Measurements from ENCODE around the gene LGR5.

Gene LGR5

GRCh38 chr12:71445071-71445470 is 5.5 kb downstream of the LGR5 start:
- no peak overlapping the region for H3K4me3 ChIP-seq (ENCODE audit: control insufficient read depth in 1 of 7, extremely low read depth in 1 of 7, insufficient read depth in 4 of 7, low read depth in 2 of 7, low read length in 6 of 7)
- H3K36me3 ChIP-seq (ENCODE audit: control insufficient read depth in 4 of 4, insufficient read depth in 4 of 4, low read length in 3 of 4), result no peaks in the 10 kb centered on the region
- H3K27me3 ChIP-seq (replicated peaks in 2 of 5; ENCODE audit: control insufficient read depth in 4 of 5, insufficient read depth in 5 of 5, low read length in 4 of 5), result peaks cover 0 to 13% (median 3%) of the 10 kb centered on the region in 5 experiments
- H3K27ac ChIP-seq (ENCODE audit: insufficient read depth in 1 of 2, low read depth in 1 of 2, low read length in 2 of 2, poor library complexity in 1 of 2, severe bottlenecking in 2 of 2), result no peak overlapping the region
- ChIA-PET POLR2A (no interaction called here), CTCF (no interaction called here)
- no CpG with 5 or more reads among the region's 1 CpG for WGBS (ENCODE audit: insufficient coverage)
- H3K9me3 ChIP-seq (ENCODE audit: control extremely low read depth in 1 of 5, control insufficient read depth in 4 of 5, insufficient read depth in 2 of 5, low read depth in 1 of 5, low read length in 4 of 5), result no peaks in the 10 kb centered on the region
- DNase-seq, result no peak
- H3K4me1 ChIP-seq (ENCODE audit: control extremely low read depth in 1 of 4, control insufficient read depth in 4 of 4, insufficient read depth in 4 of 4, low read length in 3 of 4), result peaks cover 10 to 35% (median 21%) of the 10 kb centered on the region in 4 experiments

- Histone ChIP-seq H3K4me1 (ENCODE audit: control extremely low read depth in 1 of 4, control insufficient read depth in 4 of 4, insufficient read depth in 4 of 4, low read length in 3 of 4) (peaks cover 4 to 21% (median 11%) of the 10 kb centered on the region in 4 experiments), H3K4me3 (ENCODE audit: control insufficient read depth in 1 of 7, extremely low read depth in 1 of 7, insufficient read depth in 4 of 7, low read depth in 2 of 7, low read length in 6 of 7) (peak overlapping the region in 1 of 7 experiments; percentile 10), H3K27ac (ENCODE audit: insufficient read depth in 1 of 2, low read depth in 1 of 2, low read length in 2 of 2, poor library complexity in 1 of 2, severe bottlenecking in 2 of 2) (no peak overlapping the region), H3K36me3 (ENCODE audit: control insufficient read depth in 4 of 4, insufficient read depth in 4 of 4, low read length in 3 of 4) (no peaks in the 10 kb centered on the region), H3K27me3 (replicated peaks in 2 of 5; ENCODE audit: control insufficient read depth in 4 of 5, insufficient read depth in 5 of 5, low read length in 4 of 5) (no peaks in the 10 kb centered on the region), H3K9me3 (ENCODE audit: control extremely low read depth in 1 of 5, control insufficient read depth in 4 of 5, insufficient read depth in 2 of 5, low read depth in 1 of 5, low read length in 4 of 5) (no peaks in the 10 kb centered on the region)
- ChIA-PET POLR2A (no interaction called here), CTCF (interaction anchor here (1.5 kb wide), 1 partner anchor 299 kb away, joined by 3 read pairs; no protein-coding TSS in a partner anchor)
- 82% methylated on average over 9 of the region's 9 CpGs for WGBS (ENCODE audit: insufficient coverage)
- DNase-seq, result no peak
These were observed 8.1 kb downstream of the LGR5 start for GRCh38 chr12:71447691-71448132.

DNA sequence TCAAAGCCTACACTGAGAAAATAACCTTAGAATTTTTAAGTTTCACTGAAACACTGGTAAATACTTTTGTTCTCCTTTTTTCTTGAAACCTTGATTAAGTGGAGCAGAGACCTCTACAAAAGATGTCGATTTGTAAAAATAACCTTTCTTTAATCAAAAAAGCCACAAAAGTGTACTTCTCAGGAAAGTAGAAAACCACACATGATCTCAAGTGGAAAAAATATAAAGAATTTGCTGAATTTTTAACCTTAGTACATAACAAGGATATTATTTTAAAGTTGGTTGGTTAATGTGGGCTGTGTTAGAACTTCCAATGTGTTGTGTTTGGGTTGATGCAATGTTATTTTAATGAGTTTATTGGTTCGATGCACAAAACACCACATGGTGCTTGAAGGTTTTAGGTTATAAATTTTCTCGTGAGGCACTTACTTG is 8.6 kb downstream of the LGR5 start:
- no peak for DNase-seq
- no peak overlapping the region for H3K27ac ChIP-seq (ENCODE audit: insufficient read depth in 1 of 2, low read depth in 1 of 2, low read length in 2 of 2, poor library complexity in 1 of 2, severe bottlenecking in 2 of 2)
- H3K4me1 ChIP-seq (ENCODE audit: control extremely low read depth in 1 of 4, control insufficient read depth in 4 of 4, insufficient read depth in 4 of 4, low read length in 3 of 4), result peaks cover 4 to 21% (median 11%) of the 10 kb centered on the region in 4 experiments
- no peaks in the 10 kb centered on the region for H3K27me3 ChIP-seq (replicated peaks in 2 of 5; ENCODE audit: control insufficient read depth in 4 of 5, insufficient read depth in 5 of 5, low read length in 4 of 5)
- H3K9me3 ChIP-seq (ENCODE audit: control extremely low read depth in 1 of 5, control insufficient read depth in 4 of 5, insufficient read depth in 2 of 5, low read depth in 1 of 5, low read length in 4 of 5), result no peaks in the 10 kb centered on the region
- H3K4me3 ChIP-seq (ENCODE audit: control insufficient read depth in 1 of 7, extremely low read depth in 1 of 7, insufficient read depth in 4 of 7, low read depth in 2 of 7, low read length in 6 of 7), result no peak overlapping the region
- ChIA-PET POLR2A (no interaction called here), CTCF (no interaction called here)
- H3K36me3 ChIP-seq (ENCODE audit: control insufficient read depth in 4 of 4, insufficient read depth in 4 of 4, low read length in 3 of 4), result no peaks in the 10 kb centered on the region
- no CpG with 5 or more reads among the region's 3 CpGs for WGBS (ENCODE audit: insufficient coverage)

DNA sequence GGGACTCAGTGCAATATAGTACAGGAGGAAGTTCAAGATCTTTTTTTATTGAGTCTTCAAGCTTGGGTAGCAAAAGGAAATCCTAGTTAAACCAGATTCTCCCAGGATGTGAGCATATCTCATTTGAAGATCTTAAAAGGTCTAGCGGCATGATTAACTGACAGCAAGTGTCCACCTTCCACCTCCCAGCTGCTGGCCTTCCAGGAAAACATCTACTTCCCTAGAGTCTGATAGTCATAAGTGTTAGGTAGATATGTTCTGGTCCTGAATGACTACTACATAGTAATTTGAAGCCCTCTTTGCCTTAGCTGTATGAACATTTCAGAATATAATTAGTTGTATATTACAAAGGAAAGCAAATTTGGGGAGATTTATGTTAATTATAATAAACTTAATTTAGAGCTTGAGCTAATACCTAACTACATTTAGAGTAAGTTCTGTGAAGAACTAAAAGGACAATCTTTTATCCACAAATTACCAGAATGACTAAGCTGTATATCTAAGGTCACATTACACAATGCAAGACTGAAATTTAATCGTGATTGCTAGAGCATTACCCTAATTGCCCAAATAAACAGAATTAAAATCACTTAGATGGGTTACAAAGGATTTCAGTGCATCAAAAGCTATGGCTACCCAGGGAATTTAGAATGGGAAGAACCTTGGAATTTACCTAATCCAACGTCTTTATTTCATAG is 9.9 kb downstream of the LGR5 start:
- no peak for DNase-seq
- Histone ChIP-seq H3K4me3 (ENCODE audit: control insufficient read depth in 1 of 7, extremely low read depth in 1 of 7, insufficient read depth in 4 of 7, low read depth in 2 of 7, low read length in 6 of 7) (no peak overlapping the region), H3K27ac (ENCODE audit: insufficient read depth in 1 of 2, low read depth in 1 of 2, low read length in 2 of 2, poor library complexity in 1 of 2, severe bottlenecking in 2 of 2) (no peak overlapping the region), H3K9me3 (ENCODE audit: control extremely low read depth in 1 of 5, control insufficient read depth in 4 of 5, insufficient read depth in 2 of 5, low read depth in 1 of 5, low read length in 4 of 5) (no peaks in the 10 kb centered on the region), H3K27me3 (replicated peaks in 2 of 5; ENCODE audit: control insufficient read depth in 4 of 5, insufficient read depth in 5 of 5, low read length in 4 of 5) (no peaks in the 10 kb centered on the region), H3K4me1 (ENCODE audit: control extremely low read depth in 1 of 4, control insufficient read depth in 4 of 4, insufficient read depth in 4 of 4, low read length in 3 of 4) (peaks cover 4 to 21% (median 11%) of the 10 kb centered on the region in 4 experiments), H3K36me3 (ENCODE audit: control insufficient read depth in 4 of 4, insufficient read depth in 4 of 4, low read length in 3 of 4) (no peaks in the 10 kb centered on the region)
- ChIA-PET CTCF (interaction anchor here (1.0 kb wide), 1 partner anchor 10 kb away, joined by 3 read pairs; no protein-coding TSS in a partner anchor), POLR2A (no interaction called here)
- 43% methylated on average over 1 of the region's 3 CpGs for WGBS (ENCODE audit: insufficient coverage)

- 88% methylated on average over 1 of the region's 1 CpG for WGBS (ENCODE audit: insufficient coverage)
- CTCF ChIA-PET, result no interaction called here
These were observed 12.4 kb downstream of the LGR5 start for GRCh38 chr12:71452006-71452405.

DNA sequence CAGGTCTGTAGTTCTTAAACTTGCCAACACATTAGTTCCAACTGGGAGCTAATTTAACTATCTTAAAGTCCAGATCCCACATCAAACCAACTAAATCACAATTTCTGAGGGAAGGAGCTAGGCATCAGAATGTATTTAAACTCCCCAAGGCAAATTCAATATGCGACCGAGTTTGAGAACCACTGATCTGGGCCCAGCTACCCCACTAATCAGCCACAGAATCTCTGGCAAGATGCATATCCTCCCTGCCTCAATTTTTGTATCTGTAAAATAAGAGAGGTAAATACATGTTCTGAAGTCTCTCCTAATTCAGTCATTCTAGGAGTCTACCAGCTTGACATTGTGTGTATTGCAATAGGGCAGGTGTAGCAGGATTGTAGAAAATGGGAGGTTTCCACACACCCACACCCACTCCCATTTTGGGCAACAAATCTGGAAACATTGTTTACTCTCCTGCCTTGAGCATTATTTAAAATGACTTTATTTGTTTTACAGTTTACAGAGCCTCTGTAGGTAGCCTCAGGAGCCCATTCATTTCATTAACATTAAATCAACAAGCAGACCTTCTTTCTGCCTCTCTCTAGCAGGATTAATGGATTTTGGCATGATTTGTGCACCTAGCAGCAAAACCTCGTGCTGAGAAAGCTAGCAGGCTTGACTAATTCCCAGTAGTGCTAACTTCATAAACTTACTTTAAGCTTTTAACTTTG is 15.6 kb downstream of the LGR5 start:
- H3K4me3 ChIP-seq (ENCODE audit: control insufficient read depth in 1 of 7, extremely low read depth in 1 of 7, insufficient read depth in 4 of 7, low read depth in 2 of 7, low read length in 6 of 7), result no peak overlapping the region
- H3K9me3 ChIP-seq (ENCODE audit: control extremely low read depth in 1 of 5, control insufficient read depth in 4 of 5, insufficient read depth in 2 of 5, low read depth in 1 of 5, low read length in 4 of 5), result no peaks in the 10 kb centered on the region
- POLR2A ChIA-PET, result no interaction called here
- no peaks in the 10 kb centered on the region for H3K4me1 ChIP-seq (ENCODE audit: control extremely low read depth in 1 of 4, control insufficient read depth in 4 of 4, insufficient read depth in 4 of 4, low read length in 3 of 4)
- no peaks in the 10 kb centered on the region for H3K36me3 ChIP-seq (ENCODE audit: control insufficient read depth in 4 of 4, insufficient read depth in 4 of 4, low read length in 3 of 4)
- WGBS (ENCODE audit: insufficient coverage), result 90% methylated on average over 3 of the region's 3 CpGs
- H3K27ac ChIP-seq (ENCODE audit: insufficient read depth in 1 of 2, low read depth in 1 of 2, low read length in 2 of 2, poor library complexity in 1 of 2, severe bottlenecking in 2 of 2), result no peak overlapping the region
- CTCF ChIA-PET, result interaction anchor here (1.1 kb wide), 1 partner anchor 14 kb away, joined by 3 read pairs; no protein-coding TSS in a partner anchor
- DNase-seq, result no peak
- H3K27me3 ChIP-seq (replicated peaks in 2 of 5; ENCODE audit: control insufficient read depth in 4 of 5, insufficient read depth in 5 of 5, low read length in 4 of 5), result no peaks in the 10 kb centered on the region

More at GRCh38 chr12:71452006-71452405, 12.4 kb downstream of the LGR5 start:
- peaks cover 4 to 21% (median 11%) of the 10 kb centered on the region in 4 experiments for H3K4me1 ChIP-seq (ENCODE audit: control extremely low read depth in 1 of 4, control insufficient read depth in 4 of 4, insufficient read depth in 4 of 4, low read length in 3 of 4)
- no peak for DNase-seq
- no peaks in the 10 kb centered on the region for H3K36me3 ChIP-seq (ENCODE audit: control insufficient read depth in 4 of 4, insufficient read depth in 4 of 4, low read length in 3 of 4)
- H3K9me3 ChIP-seq (ENCODE audit: control extremely low read depth in 1 of 5, control insufficient read depth in 4 of 5, insufficient read depth in 2 of 5, low read depth in 1 of 5, low read length in 4 of 5), result no peaks in the 10 kb centered on the region
- no peak overlapping the region for H3K4me3 ChIP-seq (ENCODE audit: control insufficient read depth in 1 of 7, extremely low read depth in 1 of 7, insufficient read depth in 4 of 7, low read depth in 2 of 7, low read length in 6 of 7)
- POLR2A ChIA-PET, result no interaction called here
- no peak overlapping the region for H3K27ac ChIP-seq (ENCODE audit: insufficient read depth in 1 of 2, low read depth in 1 of 2, low read length in 2 of 2, poor library complexity in 1 of 2, severe bottlenecking in 2 of 2)
- no peaks in the 10 kb centered on the region for H3K27me3 ChIP-seq (replicated peaks in 2 of 5; ENCODE audit: control insufficient read depth in 4 of 5, insufficient read depth in 5 of 5, low read length in 4 of 5)

DNA sequence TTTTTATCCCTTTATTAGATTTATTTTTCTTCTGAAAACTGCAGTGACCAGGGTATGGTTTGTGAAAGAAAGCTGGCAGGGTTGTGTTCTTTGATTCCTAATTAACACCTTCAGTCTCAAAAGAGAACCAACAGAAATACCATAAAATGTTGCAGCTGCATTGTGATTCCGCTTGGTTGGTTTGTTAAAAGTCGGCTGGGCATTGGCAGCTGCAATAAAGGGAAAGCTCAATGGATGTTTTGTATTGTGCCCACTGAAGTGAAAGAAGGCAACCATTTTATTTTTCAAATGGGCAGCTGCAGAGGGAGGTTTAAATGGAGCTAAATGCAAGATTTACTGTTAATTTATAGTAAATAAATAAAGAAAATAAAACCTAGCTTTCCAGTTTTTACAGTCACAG is 16.7 kb downstream of the LGR5 start:
- no peaks in the 10 kb centered on the region for H3K27me3 ChIP-seq (replicated peaks in 2 of 5; ENCODE audit: control insufficient read depth in 4 of 5, insufficient read depth in 5 of 5, low read length in 4 of 5)
- 73% methylated on average over 2 of the region's 2 CpGs for WGBS (ENCODE audit: insufficient coverage)
- CTCF ChIA-PET, result interaction anchor here (1.1 kb wide), 1 partner anchor 15 kb away, joined by 3 read pairs; no protein-coding TSS in a partner anchor

More for the DNA sequence above, 16.7 kb downstream of the LGR5 start:
- no peak for DNase-seq
- H3K4me1 ChIP-seq (ENCODE audit: control extremely low read depth in 1 of 4, control insufficient read depth in 4 of 4, insufficient read depth in 4 of 4, low read length in 3 of 4), result no peaks in the 10 kb centered on the region
- no peaks in the 10 kb centered on the region for H3K36me3 ChIP-seq (ENCODE audit: control insufficient read depth in 4 of 4, insufficient read depth in 4 of 4, low read length in 3 of 4)
- no peak overlapping the region for H3K27ac ChIP-seq (ENCODE audit: insufficient read depth in 1 of 2, low read depth in 1 of 2, low read length in 2 of 2, poor library complexity in 1 of 2, severe bottlenecking in 2 of 2)
- H3K4me3 ChIP-seq (ENCODE audit: control insufficient read depth in 1 of 7, extremely low read depth in 1 of 7, insufficient read depth in 4 of 7, low read depth in 2 of 7, low read length in 6 of 7), result no peak overlapping the region
- H3K9me3 ChIP-seq (ENCODE audit: control extremely low read depth in 1 of 5, control insufficient read depth in 4 of 5, insufficient read depth in 2 of 5, low read depth in 1 of 5, low read length in 4 of 5), result no peaks in the 10 kb centered on the region
- POLR2A ChIA-PET, result no interaction called here
